H9 (cell line): Measurements from ENCODE around the gene NACAD. TPM values are rescaled to one million over a fixed set of nuclear protein-coding genes. Genes with fewer than 3 reads are reported as not detected.

Source experiments
- DNase-seq: peaks from one replicate; pipeline ENCODE4 v3.0.0-alpha.2; 2017
- H2AFZ ChIP-seq: one replicate; pipeline ENCODE4 v1.6.1; 2013; ENCODE audit warnings: mild to moderate bottlenecking, low read length, control low read depth, moderate library complexity
- H2AK5ac ChIP-seq: 2 replicates; pipeline ENCODE4 v1.6.1; 2013; ENCODE audit warnings: low read length, control low read depth, mixed read lengths; ENCODE audit not compliant: insufficient read length
- H2BK120ac ChIP-seq: one replicate; pipeline ENCODE4 v1.6.1; 2013; ENCODE audit warnings: low read depth, mild to moderate bottlenecking, low read length, control low read depth, inconsistent platforms; ENCODE audit not compliant: poor library complexity, severe bottlenecking
- H2BK12ac ChIP-seq: 2 replicates; pipeline ENCODE4 v1.6.1; 2013; ENCODE audit warnings: low read length, control low read depth, mixed read lengths, low read depth; ENCODE audit not compliant: insufficient read length
- H2BK15ac ChIP-seq: 2 replicates; pipeline ENCODE4 v1.6.1; 2013; ENCODE audit warnings: low read depth, low read length, control low read depth
- H2BK20ac ChIP-seq: one replicate; pipeline ENCODE4 v1.6.1; 2013; ENCODE audit warnings: low read depth, mild to moderate bottlenecking, low read length, control low read depth, inconsistent platforms; ENCODE audit not compliant: poor library complexity, severe bottlenecking
- H2BK5ac ChIP-seq: 2 replicates; pipeline ENCODE4 v1.6.1; 2013; ENCODE audit warnings: low read length, control low read depth, mixed read lengths; ENCODE audit not compliant: insufficient read length
- H3K14ac ChIP-seq: 2 replicates; pipeline ENCODE4 v1.6.1; 2013; ENCODE audit warnings: low read length, control low read depth; ENCODE audit not compliant: insufficient read depth
- H3K18ac ChIP-seq: 2 replicates; pipeline ENCODE4 v1.6.1; 2013; ENCODE audit warnings: low read depth, mild to moderate bottlenecking, mixed read lengths, low read length, control low read depth; ENCODE audit not compliant: insufficient read length
- H3K23ac ChIP-seq: 2 replicates; pipeline ENCODE4 v1.6.1; 2013; ENCODE audit warnings: low read length, control low read depth, mixed read lengths, low read depth; ENCODE audit not compliant: insufficient read length
- H3K23me2 ChIP-seq: 2 replicates; pipeline ENCODE4 v1.6.1; 2013; ENCODE audit warnings: low read depth, mild to moderate bottlenecking, mixed read lengths, low read length, control low read depth; ENCODE audit not compliant: insufficient read length, poor library complexity, severe bottlenecking
- H3K27ac ChIP-seq: 2 replicates; pipeline ENCODE4 v1.5.1; 2013; ENCODE audit warnings: low read length, control low read depth, mixed read lengths, low read depth; ENCODE audit not compliant: insufficient read length
- H3K27me3 ChIP-seq: 2 replicates; pipeline ENCODE4 v1.6.1; 2013; ENCODE audit warnings: low read length, control low read depth, inconsistent platforms; ENCODE audit not compliant: insufficient read depth
- H3K4ac ChIP-seq: 2 replicates; pipeline ENCODE4 v1.6.1; 2013; ENCODE audit warnings: low read depth, mild to moderate bottlenecking, control low read depth, inconsistent platforms, low read length, moderate library complexity
- H3K4me1 ChIP-seq: 2 replicates; pipeline ENCODE4 v1.6.1; 2013; ENCODE audit warnings: low read length, control low read depth, inconsistent platforms; ENCODE audit not compliant: insufficient read depth
- H3K4me2 ChIP-seq: 2 replicates; pipeline ENCODE4 v1.6.1; 2013; ENCODE audit warnings: low read length, control low read depth, mixed read lengths; ENCODE audit not compliant: insufficient read length, insufficient read depth
- H3K56ac ChIP-seq: 2 replicates; pipeline ENCODE4 v1.6.1; 2013; ENCODE audit warnings: low read depth, mild to moderate bottlenecking, mixed read lengths, low read length, control low read depth; ENCODE audit not compliant: insufficient read length
- H3K79me1 ChIP-seq: 2 replicates; pipeline ENCODE4 v1.6.1; 2013; ENCODE audit warnings: low read depth, mild to moderate bottlenecking, moderate library complexity, low read length, control low read depth, inconsistent platforms; ENCODE audit not compliant: insufficient read depth, poor library complexity, severe bottlenecking
- H3K79me2 ChIP-seq: 2 replicates; pipeline ENCODE4 v1.6.1; 2013; ENCODE audit warnings: low read length, control low read depth, inconsistent platforms; ENCODE audit not compliant: insufficient read depth
- H3K9ac ChIP-seq: 2 replicates; pipeline ENCODE4 v1.6.1; 2013; ENCODE audit warnings: low read length, control low read depth, mixed read lengths; ENCODE audit not compliant: insufficient read length; ENCODE audit errors: extremely low read depth
- H3K9me3 ChIP-seq: one replicate; pipeline ENCODE4 v1.6.1; 2013; ENCODE audit warnings: low read depth, low read length, inconsistent platforms; ENCODE audit not compliant: control insufficient read depth
- H3T11ph ChIP-seq: one replicate; pipeline ENCODE4 v1.6.1; 2013; ENCODE audit warnings: mild to moderate bottlenecking, low read length, control low read depth, inconsistent platforms
- H4K20me1 ChIP-seq: one replicate; pipeline ENCODE4 v1.6.1; 2013; ENCODE audit not compliant: control insufficient read depth, insufficient read length, insufficient read depth
- H4K5ac ChIP-seq: 2 replicates; pipeline ENCODE4 v1.6.1; 2013; ENCODE audit warnings: low read depth, mild to moderate bottlenecking, mixed read lengths, low read length, control low read depth; ENCODE audit not compliant: insufficient read length
- H4K8ac ChIP-seq: replicated peaks from 2 replicates; pipeline ENCODE4 v1.6.1; 2013; ENCODE audit warnings: low read length, control low read depth, mixed read lengths, low read depth; ENCODE audit not compliant: insufficient read length
- H4K91ac ChIP-seq: 2 replicates; pipeline ENCODE4 v1.6.1; 2013; ENCODE audit warnings: low read depth, mild to moderate bottlenecking, moderate library complexity, mixed read lengths, low read length, control low read depth; ENCODE audit not compliant: insufficient read length
- H3K27ac Mint-ChIP-seq, 3 experiments: 2 replicates in 2 of 3; 3 replicates in 1 of 3; pipeline ENCODE4 v1.8.0; 2020 to 2021; ENCODE audit warnings: mixed read lengths in 3 of 3, mild to moderate bottlenecking in 1 of 3, moderate library complexity in 1 of 3
- H3K27me3 Mint-ChIP-seq: 2 replicates; pipeline ENCODE4 v1.8.0; 2021; ENCODE audit warnings: low read depth, mild to moderate bottlenecking, moderate library complexity, mixed read lengths
- H3K36me3 Mint-ChIP-seq, 3 experiments: 2 replicates in 2 of 3; 3 replicates in 1 of 3; pipeline ENCODE4 v1.8.0; 2020 to 2021; ENCODE audit warnings: low read depth in 3 of 3, mixed read lengths in 3 of 3; ENCODE audit not compliant: insufficient read depth in 1 of 3
- H3K4me1 Mint-ChIP-seq, 2 experiments: 2 replicates each; pipeline ENCODE4 v1.8.0; 2020; ENCODE audit warnings: mixed read lengths in 2 of 2
- H3K4me3 Mint-ChIP-seq, 2 experiments: 2 replicates in 1 of 2; 3 replicates in 1 of 2; pipeline ENCODE4 v1.8.0; 2020 to 2021; ENCODE audit warnings: mild to moderate bottlenecking in 2 of 2, mixed read lengths in 2 of 2, moderate library complexity in 1 of 2
- H3K9me3 Mint-ChIP-seq, 2 experiments: 2 replicates in 1 of 2; 3 replicates in 1 of 2; pipeline ENCODE4 v1.8.0; 2020; ENCODE audit warnings: mild to moderate bottlenecking in 2 of 2, mixed read lengths in 2 of 2, moderate library complexity in 1 of 2
- WGBS: extraction: QIAGEN DNeasy Blood & Tissue Kit; methylation state at CpG from one replicate; pipeline ENCODE4 v1.1.7; 2013; ENCODE audit warnings: missing lambda C conversion rate, low lambda C conversion rate, mixed read lengths; ENCODE audit not compliant: insufficient read length; ENCODE audit errors: extremely low coverage; 5-methylcytosine and 5-hydroxymethylcytosine counted together
- total RNA-seq: library from RNA; stranded (reverse); gene quantifications from 2 replicates; pipeline ENCODE4 v1.2.1, GENCODE V29; 2021
- TF ChIP-seq, protein P1 (sequence below): fragments of 200-600 bp; sonication (generic); conservative IDR thresholded peaks from 3 replicates; pipeline ENCODE4 v1.8.0; 2021; ENCODE audit warnings: antibody characterized with exemption, mild to moderate bottlenecking

The NACAD gene
- total RNA-seq, 1 experiment from 2014 or later = 8.0 TPM

- no peak overlapping the region for H3K23ac ChIP-seq
- no peak overlapping the region for H3K56ac ChIP-seq
- H2BK12ac ChIP-seq = no peak overlapping the region
- no peak overlapping the region for H3K9ac ChIP-seq
- no peaks in the 10 kb centered on the region for H4K20me1 ChIP-seq
- H2BK120ac ChIP-seq = no peak overlapping the region
- H2BK5ac ChIP-seq = no peak overlapping the region
- no peak overlapping the region for H3K27ac ChIP-seq
- H3T11ph ChIP-seq = no peak overlapping the region
- H4K91ac ChIP-seq = no peak overlapping the region
- no CpG with 5 or more reads among the region's 15 CpGs for WGBS
- no peaks in the 10 kb centered on the region for H3K79me1 ChIP-seq
- Mint-ChIP-seq H3K4me1 (no peaks in the 10 kb centered on the region), H3K4me3 (no peak overlapping the region), H3K36me3 (no peaks in the 10 kb centered on the region), H3K27me3 (peaks cover 26% of the 10 kb centered on the region), H3K27ac (peak overlapping the region in 1 of 3 experiments; percentile 74; a peak in 1 of 7 replicates), H3K9me3 (no peaks in the 10 kb centered on the region; a peak in 1 of 5 replicates)
- H3K14ac ChIP-seq = no peak overlapping the region
- H3K27me3 ChIP-seq = no peaks in the 10 kb centered on the region
- H2AK5ac ChIP-seq = no peak overlapping the region
- TF ChIP-seq, protein P1, sequence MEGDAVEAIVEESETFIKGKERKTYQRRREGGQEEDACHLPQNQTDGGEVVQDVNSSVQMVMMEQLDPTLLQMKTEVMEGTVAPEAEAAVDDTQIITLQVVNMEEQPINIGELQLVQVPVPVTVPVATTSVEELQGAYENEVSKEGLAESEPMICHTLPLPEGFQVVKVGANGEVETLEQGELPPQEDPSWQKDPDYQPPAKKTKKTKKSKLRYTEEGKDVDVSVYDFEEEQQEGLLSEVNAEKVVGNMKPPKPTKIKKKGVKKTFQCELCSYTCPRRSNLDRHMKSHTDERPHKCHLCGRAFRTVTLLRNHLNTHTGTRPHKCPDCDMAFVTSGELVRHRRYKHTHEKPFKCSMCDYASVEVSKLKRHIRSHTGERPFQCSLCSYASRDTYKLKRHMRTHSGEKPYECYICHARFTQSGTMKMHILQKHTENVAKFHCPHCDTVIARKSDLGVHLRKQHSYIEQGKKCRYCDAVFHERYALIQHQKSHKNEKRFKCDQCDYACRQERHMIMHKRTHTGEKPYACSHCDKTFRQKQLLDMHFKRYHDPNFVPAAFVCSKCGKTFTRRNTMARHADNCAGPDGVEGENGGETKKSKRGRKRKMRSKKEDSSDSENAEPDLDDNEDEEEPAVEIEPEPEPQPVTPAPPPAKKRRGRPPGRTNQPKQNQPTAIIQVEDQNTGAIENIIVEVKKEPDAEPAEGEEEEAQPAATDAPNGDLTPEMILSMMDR = no peak
- H3K23me2 ChIP-seq = no peaks in the 10 kb centered on the region
- no peak overlapping the region for H2BK15ac ChIP-seq
- H3K4me1 ChIP-seq = no peaks in the 10 kb centered on the region
- H3K79me2 ChIP-seq = no peaks in the 10 kb centered on the region
- no peak for DNase-seq
- H3K18ac ChIP-seq = no peak overlapping the region
- no peak overlapping the region for H4K8ac ChIP-seq
- H4K5ac ChIP-seq = no peak overlapping the region
- no peak overlapping the region for H2BK20ac ChIP-seq
- no peak overlapping the region for H3K4me2 ChIP-seq
- no peak overlapping the region for H2AFZ ChIP-seq
- H3K4ac ChIP-seq = no peak overlapping the region
- H3K9me3 ChIP-seq = no peaks in the 10 kb centered on the region
These were observed 2.3 kb downstream of the NACAD start for GRCh38 chr7:45086331-45087065.
